WTC11 (cell line): Measurements from ENCODE around the gene CLEC16A.

Source experiments
- CBFB ChIP-seq: sonication (generic); formaldehyde crosslinking; IDR thresholded peaks from 2 replicates; pipeline ENCODE4 v1.8.1; 2022; ENCODE audit warnings: mild to moderate bottlenecking, low read depth, missing genetic modification reagents
- CDX4 ChIP-seq: fragments of 250-450 bp; sonication (Bioruptor Pico); IDR thresholded peaks from 2 replicates; pipeline ENCODE4 v1.9.0; 2021; ENCODE audit warnings: moderate library complexity, mild to moderate bottlenecking, inconsistent platforms, borderline replicate concordance
- CTCF ChIP-seq: fragments of 200-600 bp; IDR thresholded peaks from 2 replicates; pipeline ENCODE4 v1.8.0; 2022; ENCODE audit warnings: antibody characterized with exemption
- HMGXB4 ChIP-seq: sonication (generic); formaldehyde crosslinking; IDR thresholded peaks from 2 replicates; pipeline ENCODE4 v1.8.1; 2023; ENCODE audit warnings: mild to moderate bottlenecking, moderate library complexity, missing genetic modification reagents
- NR1H2 ChIP-seq: sonication (generic); formaldehyde crosslinking; IDR thresholded peaks from 2 replicates; pipeline ENCODE4 v1.9.0; 2021; ENCODE audit warnings: mild to moderate bottlenecking, moderate library complexity, missing genetic modification reagents
- TCF7 ChIP-seq: sonication (generic); formaldehyde crosslinking; IDR thresholded peaks from 2 replicates; pipeline ENCODE4 v1.8.0; 2022; ENCODE audit warnings: mild to moderate bottlenecking, low read depth, missing genetic modification reagents, moderate library complexity
- TEAD4 ChIP-seq: sonication (generic); formaldehyde crosslinking; IDR thresholded peaks from 2 replicates; pipeline ENCODE4 v1.8.0; 2022; ENCODE audit warnings: mild to moderate bottlenecking, missing genetic modification reagents
- USF1 ChIP-seq: sonication (generic); formaldehyde crosslinking; IDR thresholded peaks from 2 replicates; pipeline ENCODE4 v1.8.0; 2022; ENCODE audit warnings: mild to moderate bottlenecking, missing genetic modification reagents
- USF2 ChIP-seq: sonication (generic); formaldehyde crosslinking; IDR thresholded peaks from 2 replicates; pipeline ENCODE4 v1.8.1; 2023; ENCODE audit warnings: mild to moderate bottlenecking, missing genetic modification reagents, moderate library complexity

GRCh38 chr16:10923146-10923649 is 21.2 kb upstream of the CLEC16A start:
- TF ChIP-seq CBFB (CRISPR knock-in tag) (no peak), HMGXB4 (no peak), CTCF (no peak), CDX4 (no peak), NR1H2 (CRISPR knock-in tag) (no peak), USF2 (CRISPR knock-in tag) (no peak), USF1 (CRISPR knock-in tag) (no peak), TCF7 (CRISPR knock-in tag) (no peak), TEAD4 (CRISPR knock-in tag) (no peak)
